CD4-positive, alpha-beta T cell treated with Interleukin-2 at 100 ng/mL for 4 hours (primary cell): ENCODE results near the gene SLC9C2.
"Not testable (repeated sequence)": the region's sequence is repeated elsewhere in the genome, so short reads cannot be mapped to it uniquely, and the experiment has no call there.

Experiments used
- DNase-seq: peaks from one replicate; pipeline ENCODE4 v3.0.0-alpha.2; 2020; ENCODE audit warnings: low spot score

SLC9C2 gene

DNA sequence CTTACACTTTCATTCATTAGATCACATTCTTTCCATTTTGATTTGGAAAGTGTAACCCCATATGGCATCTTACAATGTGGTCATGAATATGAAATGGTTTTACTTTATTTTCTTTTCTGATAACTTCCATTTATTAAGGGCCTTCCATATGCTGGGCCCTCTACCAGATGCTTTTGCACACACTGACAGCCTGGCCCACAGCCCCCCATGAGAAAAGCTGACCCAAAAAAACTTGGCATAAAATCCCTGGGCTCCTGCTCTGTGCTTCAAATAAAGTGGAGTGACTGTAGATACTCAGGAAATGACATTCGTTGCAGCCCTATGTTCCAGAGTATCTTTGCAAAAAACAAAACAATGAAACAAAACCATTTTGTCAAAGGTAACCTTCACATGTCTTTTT lies 76.9 kb downstream of the SLC9C2 start:
- DNase-seq, result no peak

DNA sequence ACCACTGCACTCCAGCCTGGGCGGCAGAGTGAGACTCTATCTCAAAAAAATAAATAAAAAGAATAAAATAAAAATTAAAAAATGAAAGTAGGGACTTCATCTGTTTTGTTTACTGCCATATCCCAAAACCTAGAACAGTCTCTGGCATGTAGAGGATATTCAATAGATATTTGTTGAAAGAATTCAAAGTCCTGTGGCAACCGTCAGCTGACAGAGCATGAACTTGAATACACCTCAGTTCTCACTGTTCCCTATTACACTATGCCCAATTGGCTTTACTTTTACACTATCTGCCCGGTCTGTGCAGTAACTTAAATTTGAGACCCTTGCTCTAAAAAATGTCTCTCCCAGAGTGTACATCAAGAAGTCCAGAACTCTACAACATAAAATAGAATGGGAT lies 79.5 kb downstream of the SLC9C2 start:
- no peak for DNase-seq

DNA sequence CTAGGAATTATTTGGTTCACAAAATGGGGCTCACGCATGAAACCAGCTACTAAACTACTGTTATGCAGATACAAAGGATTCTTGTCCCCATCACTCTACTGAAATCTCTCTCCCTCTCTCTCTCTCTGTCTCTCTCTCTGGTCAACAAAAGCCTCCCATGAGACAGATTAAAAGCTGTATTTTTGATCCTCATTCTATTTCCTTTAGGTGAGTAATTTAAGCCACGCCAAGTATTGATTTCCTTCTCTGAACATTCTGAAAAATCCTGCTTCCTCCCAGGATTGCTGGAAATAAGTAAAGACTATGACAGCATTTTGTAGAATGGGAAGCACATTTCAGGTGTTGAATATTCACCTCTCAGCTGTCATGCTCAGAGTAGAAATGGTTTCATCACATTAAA lies 82.1 kb downstream of the SLC9C2 start:
- no peak for DNase-seq

DNA sequence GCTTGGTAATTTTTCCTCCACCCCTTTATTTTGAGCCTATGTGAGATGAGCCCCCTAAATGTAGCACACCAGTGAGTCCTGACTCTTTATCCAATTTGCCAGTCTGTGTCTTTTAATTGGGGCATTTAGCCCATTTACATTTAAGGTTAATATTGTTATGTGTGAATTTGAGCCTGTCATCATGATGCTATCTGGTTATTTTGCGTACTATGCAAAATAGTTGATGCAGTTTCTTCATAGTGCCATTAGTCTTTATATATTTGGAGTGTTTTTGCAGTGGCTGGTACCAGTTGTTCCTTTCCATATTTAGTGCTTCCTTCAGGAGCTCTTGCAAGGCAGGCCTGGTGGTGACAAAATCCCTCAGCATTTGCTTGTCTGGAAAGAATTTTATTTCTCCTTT lies 88.4 kb downstream of the SLC9C2 start:
- DNase-seq, result not testable (repeated sequence)

DNA sequence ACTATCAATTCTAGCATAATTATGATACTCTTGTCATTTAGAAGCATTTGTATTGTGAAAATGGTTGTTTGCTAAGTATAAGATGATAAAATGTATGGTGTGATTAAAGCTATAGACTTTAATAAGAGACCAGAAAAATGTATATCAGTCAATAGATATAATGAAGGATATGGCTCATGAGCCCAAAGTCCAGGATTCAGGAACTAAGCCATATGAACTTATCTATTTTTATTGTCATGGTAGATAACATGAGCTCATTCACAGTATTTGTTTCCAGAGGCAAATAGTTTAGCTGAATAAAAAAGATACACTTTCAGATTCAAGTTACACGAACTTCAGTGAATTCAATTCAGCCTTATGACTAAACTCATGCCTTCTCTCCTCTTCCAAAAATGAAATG lies 93.1 kb downstream of the SLC9C2 start:
- no peak for DNase-seq

DNA sequence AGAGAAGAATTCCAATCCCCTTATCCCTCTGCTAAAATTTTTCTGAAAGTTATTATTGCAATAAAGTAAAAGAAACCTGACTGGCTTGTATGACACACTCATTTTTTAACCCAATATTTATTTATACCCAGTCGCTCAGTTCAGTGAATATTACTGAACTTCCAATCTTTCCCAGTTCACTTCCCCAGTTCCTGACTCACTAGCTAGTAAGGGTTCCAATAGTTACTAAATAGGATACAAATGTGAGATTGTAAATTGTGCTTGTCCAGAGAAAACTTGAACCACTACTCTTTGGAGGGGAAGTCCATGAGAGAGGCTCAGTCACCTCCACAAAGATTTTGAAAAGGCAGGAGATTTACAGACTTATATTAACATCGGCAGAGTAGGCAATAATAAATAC lies 94.3 kb downstream of the SLC9C2 start:
- DNase-seq, result no peak

DNA sequence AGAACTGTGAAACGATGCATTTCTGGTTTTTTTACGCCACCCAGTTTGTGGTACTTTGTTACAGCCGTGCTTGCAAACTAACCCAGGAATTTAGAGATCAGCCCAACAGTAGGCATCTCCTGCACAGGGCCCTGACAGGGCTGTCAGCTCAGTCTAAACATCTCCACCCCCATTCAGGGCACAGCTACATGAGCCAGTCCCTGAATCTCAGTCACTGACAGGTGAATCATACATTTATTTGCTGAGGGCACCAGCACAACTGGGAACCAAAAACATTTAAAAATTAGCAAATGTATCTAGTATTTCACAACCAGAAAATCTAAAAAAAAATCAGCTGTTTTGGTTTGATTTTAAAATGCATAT lies 95.0 kb downstream of the SLC9C2 start:
- DNase-seq, result no peak

DNA sequence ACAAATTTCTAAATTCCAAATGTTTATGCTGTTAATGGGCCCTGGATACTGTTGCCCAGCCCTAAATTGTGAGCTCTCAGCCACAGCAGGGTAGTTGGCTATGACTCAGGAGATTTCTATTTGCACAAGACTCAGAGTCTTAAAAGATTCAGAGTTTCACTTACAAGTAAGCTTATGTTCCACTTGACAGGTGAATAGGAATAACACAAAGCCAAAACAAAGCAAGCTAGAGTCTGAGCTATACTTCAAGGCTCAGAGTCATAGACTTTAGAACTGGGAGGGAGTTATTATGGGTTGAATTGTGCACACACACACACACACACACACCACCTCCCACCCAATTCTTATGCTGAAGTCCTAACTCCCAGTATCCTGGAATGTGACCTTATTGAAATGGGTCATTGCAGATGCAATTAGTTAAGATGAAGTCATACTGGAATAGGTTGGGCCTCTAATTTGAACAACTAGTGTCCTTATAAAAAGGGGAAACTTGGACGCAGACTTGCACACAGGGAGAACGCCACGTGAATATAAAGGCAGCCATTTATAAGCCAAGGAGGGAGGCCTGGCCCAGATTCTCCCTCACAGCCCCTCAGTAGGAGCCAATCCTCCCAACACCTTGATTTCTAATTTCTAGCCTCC lies 95.5 kb downstream of the SLC9C2 start:
- no peak for DNase-seq

DNA sequence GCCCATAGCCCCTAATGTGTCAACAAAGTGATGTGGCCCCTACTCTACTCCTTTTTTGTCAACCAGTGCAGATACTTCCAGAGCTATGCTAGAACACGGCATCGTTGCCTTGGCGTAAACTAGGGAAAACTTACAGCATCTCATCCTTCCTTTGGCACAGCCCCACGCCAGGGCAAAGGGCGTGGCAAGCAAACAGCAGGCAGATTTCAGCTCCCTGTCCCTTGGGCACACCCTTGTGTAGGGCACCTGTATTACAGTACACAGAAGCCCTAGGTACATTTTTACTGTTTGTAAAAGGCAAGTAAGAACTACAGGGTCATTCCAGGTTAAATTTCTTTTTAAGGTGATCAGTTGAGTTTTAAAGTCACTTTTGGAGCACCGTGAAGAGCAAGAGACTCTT lies 96.4 kb downstream of the SLC9C2 start:
- no peak for DNase-seq

DNA sequence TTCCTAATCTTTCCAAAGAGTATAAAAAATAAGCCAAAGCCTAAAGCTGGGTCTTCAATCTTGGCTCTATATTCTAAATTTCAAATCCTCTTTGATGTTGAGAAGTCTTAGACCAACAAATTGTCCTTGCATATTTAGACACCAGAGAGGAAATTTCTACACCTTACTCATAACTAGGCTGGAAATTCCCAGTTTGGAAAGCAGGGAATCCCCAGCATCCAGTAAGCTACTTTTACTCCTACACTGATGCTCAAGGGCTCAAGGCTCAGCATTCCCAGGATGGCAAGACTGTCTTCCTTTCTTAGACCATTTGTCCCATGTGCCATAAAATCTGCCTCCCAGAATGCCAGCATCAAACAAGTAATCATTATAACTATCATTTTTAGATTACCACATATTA lies 97.5 kb downstream of the SLC9C2 start:
- DNase-seq, result no peak

DNA sequence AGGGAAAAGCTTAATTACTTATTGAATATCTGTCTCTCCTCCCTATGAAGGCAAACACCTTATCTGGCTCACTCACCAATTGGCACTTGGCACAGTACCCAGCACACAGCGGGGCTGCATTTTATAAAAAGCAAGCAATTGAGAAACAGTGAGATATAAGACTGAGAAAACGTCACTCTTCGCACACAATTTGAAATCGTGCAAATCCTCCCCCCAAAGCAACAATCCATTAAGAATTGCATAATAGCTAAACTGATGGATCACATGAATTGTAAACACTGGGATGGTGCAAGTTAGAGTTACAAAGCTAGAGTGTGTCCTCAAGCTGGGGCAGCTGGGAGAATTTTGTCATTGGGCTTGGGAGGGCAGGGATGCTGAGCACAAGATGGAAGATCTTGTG lies 98.6 kb downstream of the SLC9C2 start:
- no peak for DNase-seq

DNA sequence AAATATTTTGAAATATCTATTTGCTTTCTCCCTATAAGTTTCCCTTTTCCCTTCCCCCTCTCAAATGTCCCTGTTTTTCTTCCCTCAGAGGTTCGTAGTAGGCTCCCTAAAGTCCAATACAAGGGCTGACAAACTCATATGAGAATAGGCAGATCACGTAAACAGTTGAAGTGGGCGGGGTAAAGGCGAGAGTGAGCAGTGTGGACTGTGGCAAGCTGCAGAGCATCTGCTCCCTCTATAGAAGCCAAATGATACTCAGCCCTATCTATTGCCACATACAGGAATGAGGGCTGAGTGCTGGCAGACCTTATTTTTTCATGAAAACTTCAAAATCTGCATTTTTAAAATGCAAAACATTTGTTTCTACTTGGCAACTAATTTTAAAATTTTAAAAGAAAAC lies 99.5 kb downstream of the SLC9C2 start:
- no peak for DNase-seq

DNA sequence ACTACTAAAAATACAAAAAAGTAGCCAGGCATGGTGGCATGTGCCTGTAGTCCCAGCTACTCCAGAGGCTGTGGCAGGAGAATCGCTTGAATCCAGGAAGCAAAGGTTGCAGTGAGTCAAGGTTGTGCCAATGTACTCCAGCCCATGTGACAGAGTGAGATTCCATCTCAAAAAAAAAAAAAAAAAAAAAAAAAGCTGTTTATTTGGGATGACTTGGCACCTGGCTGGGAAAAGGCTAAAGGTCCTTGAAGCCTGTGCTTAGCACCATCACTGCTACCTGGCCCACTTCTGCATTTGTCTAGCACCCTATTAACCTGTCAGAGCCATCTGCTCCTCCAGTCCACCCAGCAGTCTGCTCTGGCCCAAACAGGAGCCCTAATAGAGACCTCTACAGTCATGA lies 100.8 kb downstream of the SLC9C2 start:
- DNase-seq, result no peak

DNA sequence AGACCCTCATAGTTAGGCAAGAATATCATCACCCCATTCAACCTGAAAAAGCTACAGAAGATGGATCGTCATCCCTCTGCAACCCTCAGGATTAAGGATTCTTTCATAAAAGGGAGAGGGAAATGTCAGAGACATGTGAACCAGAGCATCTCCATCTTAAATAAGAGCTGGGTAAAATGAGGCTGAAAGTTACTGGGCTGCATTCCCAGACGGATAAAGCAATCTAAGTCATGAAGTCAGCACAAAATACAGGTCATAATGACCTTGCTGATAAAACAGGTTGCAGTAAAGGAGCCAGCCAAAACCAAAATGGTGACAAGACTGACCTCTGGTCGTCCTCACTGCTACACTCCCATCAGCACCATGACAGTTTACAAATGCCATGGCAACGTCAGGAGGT lies 103.1 kb downstream of the SLC9C2 start:
- DNase-seq, result no peak

DNA sequence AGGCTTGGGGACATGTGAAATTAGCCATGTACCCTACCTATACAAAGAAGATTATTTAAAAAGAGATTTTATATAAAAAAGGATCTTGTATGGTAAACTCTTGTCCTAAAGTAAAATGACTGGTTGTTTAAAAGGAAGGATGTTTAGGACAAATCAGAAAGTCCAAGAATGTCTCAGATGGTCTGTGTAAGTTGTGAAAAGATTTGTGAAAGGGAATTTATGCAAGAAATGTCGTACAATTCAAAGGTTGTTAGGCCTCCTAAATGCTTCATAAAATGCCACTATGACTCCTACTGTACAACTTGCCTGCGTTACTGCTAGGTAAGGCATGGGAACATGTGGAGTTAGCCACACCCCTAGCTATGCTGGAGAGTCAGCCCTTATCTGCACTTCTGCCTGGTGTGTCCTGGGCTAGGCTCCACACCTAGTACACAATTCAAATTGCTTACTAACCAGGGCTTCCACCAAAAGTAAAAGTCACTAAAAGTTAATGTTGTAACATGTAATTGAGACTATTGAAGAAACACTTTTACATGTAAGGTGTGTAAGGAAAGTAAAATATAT lies 106.0 kb downstream of the SLC9C2 start:
- DNase-seq, result no peak

DNA sequence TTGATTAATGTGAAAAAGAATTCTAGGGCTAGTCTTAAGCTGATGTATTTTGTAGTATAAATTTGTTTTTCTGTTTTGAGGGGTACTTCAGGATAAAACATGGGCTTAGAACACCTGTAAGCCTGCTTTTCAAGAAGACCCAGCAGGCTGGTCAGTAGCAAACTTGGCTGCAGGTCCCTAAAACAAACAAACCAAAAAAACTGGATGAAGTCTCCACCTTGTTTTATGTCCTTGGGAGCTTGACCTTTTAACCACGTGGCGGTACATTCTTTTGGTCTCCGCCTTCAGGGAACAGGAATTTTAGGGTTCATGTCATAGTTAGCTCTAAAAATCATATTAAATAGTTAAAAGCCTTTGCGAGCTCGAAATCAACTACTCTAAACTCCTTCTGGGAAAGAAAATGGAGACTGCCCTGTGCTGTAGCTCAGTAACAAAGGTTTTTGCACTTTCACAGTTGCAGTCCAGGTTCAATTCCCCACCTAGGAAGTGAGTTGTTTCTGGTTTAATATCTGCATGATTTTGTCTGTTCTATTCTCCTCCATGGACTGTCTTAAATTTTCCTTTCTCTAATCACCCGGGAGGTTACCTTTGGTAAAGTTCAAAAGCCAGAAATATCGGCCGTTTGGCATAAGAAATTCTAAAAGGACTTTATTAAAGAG lies 107.1 kb downstream of the SLC9C2 start:
- no peak for DNase-seq

DNA sequence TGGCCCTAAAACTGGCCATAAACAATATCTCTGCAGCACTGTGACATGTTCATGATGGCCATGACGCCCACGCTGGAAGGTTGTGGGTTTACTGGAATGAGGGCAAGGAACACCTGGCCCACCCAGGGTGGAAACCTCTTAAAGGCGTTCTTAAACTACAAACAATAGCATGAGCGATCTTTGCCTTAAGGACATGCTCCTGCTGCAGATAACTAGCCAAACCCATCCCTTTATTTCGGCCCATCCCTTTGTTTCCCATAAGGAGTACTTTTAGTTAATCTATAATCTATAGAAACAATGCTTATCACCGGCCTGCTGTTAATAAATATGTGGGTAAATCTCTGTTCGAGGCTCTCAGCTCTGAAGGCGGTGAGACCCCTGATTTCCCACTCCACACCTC lies 109.7 kb downstream of the SLC9C2 start:
- DNase-seq, result not testable (repeated sequence)

DNA sequence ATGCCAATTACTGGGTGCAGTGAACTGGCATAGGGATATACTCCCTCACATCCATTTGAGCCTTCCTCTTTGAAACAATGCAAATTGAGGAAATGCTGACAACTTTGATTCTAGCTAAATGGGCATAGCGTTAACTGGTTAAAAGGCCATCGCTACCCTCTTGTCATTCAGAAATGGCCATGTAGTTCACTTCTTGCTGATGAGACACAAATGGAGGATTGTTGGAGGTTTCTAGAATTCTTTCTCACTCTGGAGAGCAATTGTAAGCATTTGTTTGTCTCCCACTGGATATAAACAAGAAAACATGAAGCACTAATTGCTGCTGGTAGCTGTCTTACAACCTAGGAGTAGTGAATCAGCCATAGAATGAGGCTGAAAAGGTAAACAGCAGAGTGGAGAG lies 111.4 kb downstream of the SLC9C2 start:
- DNase-seq, result no peak

DNA sequence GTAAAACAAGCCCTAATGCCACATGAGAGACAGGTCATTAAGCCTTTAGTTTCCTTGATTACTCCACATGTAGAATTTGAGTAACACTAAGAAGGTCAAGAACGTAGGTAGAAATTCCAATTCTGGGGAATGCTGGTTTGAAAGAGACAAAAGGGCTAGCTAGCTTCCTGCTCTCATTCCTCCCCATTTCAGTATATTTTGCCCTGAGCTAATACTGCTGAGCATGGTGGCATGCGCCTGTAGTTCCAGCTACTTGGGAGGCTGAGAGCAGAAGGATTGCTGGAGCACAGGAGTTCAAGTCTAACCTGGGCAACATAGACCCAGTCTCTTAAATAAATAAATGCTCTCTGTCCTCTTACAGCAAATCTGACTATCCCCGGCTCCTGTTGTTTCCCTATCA lies 112.9 kb downstream of the SLC9C2 start:
- DNase-seq, result no peak

DNA sequence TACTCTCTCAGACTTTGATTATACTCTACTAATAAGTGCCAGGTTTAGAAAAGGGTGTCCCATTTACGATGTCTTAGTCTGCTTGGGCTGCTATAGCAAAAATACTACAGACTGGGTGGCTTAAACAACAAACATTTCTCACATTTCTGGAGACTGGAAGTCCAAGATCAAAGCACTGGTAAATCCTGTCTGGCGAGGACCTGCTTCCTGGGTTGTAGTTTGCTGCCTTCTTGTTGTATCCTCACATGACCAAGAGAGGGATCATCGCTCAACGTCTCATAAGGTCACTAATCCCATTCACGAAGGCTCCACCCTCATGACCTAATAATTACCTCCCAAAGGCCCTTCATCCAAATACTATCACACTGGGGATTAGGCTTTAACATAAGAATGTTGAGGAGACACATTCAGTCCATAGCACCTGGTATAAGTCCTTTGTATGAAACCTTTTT lies 113.7 kb downstream of the SLC9C2 start:
- no peak for DNase-seq

DNA sequence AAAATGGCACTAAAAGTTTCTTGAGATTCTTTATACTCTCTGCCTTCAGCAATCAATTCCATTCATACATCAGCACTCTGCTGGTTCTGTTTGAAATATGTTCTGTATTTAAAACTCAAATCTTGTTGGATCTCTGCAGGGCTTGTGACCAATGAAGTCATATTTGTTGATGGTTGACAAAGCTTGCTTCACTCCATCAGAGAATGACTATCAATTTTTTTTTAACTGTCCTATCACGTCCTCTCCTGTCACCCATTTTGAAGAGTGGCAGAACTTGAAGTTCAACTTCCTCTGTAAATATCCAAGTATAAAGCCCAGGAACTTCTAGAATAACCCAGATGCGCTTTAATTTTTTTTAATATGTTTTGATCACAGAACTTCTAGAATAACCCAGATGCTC lies 114.9 kb downstream of the SLC9C2 start:
- DNase-seq, result no peak

DNA sequence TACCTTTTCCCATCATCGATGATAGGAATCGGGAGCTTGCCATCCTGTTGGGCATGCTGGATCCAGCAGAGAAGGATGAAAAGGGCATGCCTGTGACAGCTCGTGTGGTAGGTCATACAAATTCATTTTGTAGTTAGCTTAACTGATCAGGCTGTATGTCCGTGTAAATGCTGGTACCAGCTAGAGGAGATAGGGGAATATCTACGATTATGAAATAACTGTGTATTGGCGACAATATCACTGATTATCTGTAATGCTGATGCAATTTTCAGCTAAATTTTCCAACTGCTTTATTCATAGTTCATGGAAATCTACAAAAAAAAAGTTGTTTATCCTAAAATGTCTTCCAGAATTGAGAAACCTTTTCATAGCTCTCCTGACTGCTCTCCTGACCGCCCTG lies 117.5 kb downstream of the SLC9C2 start:
- no peak for DNase-seq

DNA sequence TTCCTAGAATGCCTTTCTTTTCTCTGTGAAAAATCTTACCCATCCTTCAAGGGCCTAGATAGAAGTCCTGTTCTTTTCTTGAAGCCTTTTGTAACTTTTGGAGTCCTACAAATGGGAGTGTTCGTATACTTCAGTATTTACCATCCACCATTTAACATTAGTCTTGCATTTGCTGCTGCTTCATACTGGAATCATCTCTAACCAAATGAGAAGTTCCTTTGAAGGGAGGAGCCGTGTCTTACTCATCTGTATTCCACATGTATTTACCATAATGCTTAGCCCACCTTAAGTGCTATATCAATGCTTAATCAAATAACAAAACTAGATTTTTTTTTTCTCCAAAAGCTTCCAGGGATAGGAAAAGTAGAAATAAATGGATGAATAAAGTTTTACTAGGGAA lies 118.6 kb downstream of the SLC9C2 start:
- DNase-seq, result no peak

DNA sequence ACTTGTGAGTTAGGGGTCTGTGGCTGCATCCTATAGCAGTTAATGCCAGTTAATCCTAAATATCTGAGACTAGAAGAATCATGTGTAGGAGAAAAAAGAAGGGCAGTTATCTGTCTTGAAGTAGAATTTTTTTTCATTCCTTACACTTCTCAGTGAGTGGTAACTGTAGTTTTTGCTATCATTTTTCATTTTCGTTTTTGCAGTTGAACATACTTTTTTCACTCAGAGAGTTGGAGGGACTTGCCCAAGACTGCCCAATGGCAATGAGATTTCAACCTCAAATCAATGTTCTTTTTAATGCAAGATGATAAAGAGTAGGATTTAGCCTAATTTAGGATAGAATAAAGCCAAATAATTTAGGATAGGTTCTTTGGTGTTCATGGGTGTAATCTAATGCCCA lies 120.2 kb downstream of the SLC9C2 start:
- no peak for DNase-seq
